HS-27A (cell line): ENCODE data around the gene RRAD.
A peak's percentile ranks its signal among the peaks of the same experiment; 100 is the strongest.
"Not testable (repeated sequence)": the region's sequence is repeated elsewhere in the genome, so short reads cannot be mapped to it uniquely, and the experiment has no call there.

ENCODE experiments used
- DNase-seq: peaks from one replicate; pipeline ENCODE4 v3.0.0-alpha.2; 2012; ENCODE audit warnings: low read depth, missing footprints

RRAD gene

DNA sequence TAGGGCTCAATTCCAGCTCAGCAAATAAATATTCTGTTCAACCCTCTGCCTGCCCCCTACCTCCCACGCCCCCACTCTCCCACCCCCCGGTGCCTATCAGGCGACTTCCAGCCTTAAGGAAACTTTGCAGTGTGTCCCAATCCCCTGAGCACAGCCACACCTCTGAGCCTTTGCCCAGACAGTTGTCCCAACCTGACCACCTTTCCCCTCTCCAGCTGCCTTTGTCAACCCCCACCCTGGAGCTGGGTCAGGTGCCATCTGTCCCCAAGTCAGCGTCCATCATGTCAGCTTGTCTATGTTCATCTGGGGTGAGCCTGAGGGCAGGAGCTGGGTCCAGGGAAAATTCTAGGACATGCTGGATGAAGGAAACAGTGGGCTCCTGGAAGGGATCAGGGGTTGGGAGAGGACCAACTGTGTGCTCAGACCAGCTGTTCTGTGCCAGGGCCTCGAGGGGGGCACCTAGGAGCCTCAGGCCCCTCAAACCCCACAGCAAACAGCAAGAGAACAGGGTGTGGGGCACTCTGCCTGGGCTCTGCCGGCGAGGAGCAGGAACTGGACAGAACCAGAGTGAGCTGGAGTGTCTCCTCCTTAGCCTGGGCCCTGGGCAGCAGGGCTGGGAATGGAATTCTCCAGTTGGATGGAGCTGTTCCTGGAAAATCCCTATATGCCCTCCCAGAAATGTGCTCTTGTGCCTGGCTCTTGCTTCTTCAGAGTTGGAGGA, 24.5 kb downstream of the RRAD start:
- no peak for DNase-seq

DNA sequence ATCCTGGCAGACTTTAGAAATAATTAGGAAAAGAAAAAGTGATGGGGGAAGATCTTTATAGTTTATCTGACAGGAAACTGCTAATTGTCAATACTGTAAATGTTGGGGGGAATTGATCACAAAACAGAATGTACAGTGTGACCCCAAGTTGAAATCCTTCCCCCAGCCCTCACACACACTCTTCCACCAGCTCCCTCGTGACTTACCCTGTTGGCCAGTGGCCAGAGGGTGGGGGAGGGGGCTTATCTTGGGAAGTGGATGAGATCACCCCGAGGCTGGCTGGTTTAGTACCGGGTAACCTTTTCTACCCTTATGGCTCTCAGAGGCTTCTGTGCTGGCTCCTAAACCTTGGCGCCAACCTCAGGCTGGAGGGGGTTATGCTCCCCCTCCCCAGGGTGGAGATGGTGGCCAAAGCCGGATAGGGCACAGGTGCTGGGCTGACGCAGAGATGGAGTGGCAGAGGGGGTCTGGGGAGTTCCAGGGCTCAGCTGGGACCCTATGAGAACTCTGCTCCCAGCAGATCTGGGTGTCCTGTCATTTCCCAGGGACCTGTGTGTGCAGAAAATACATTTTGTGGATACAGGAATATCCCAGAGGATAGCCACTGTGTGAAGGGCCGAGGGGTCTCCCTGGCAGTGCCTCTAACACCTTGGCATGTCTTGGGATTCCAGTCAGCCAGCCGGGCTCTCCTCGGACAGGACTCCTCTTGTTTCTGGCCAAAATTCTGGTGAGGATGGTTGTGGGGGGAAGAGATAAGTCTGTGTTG, 25.2 kb downstream of the RRAD start:
- peak; percentile 66 for DNase-seq

DNA sequence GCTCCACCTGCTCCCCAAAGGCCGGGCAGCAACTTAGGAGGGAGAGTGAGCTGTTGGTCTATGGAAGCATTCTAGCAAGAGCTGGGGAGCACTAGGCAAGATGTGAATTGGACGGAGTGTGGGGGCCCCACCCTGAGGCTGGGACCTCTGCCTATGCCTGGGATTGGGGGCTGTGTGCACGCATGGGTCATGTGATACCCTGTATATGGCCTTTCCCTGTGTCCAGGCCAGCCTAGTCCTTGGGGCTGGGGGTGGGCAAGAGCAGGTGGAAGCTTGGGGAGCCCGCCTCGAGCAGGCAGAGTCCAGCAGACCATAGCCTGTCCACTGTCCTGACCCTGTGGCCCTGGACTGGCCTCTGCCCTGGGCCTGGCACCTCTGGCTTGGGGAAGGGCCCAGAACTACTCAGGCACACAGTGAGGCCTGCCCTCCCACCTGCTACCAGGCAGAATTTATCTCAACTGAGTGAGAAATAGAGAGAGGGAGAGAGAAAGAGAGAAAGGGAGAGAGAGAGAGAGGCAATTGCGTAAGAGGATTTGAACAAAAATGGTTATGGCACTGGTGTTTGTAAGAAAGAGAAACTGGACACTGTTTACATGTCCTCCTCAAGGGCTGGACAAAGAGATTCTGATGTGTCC, 25.9 kb downstream of the RRAD start:
- no peak for DNase-seq

DNA sequence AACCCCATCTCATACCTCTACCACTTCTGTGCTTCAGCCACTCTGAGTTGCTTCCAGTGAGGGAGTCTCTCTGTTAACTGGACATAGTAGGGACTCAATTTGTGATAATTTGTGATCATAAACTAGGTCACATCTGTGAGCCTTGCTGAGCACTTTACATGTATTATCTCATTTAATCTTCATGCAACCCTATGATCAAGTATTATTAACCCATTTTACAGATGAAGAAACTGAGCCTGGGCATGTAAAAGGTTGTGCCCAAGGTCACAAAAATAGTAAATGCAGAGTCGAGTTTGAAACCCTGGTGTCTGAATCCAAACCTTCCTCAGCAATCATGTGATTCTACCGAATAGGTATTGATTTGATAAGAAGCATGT, 26.4 kb downstream of the RRAD start:
- DNase-seq, result no peak

DNA sequence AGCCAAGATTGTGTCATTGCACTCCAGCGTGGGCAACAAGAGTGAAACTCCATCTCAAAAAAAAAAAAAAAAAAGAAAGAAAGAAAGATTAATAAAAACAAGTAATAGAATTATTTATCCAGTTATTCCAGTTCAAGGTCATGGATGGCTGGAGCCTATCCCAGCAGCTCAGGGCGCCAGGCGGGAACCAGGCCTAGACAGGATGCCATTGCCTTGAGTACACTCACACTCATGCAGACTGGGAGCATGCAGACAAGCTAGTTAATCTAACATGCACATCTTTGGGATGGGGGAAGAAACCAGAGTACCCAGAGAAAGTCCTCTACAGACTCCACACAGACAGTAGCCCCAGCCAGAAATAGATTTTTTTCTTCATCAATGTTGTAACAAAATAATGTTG, 27.1 kb downstream of the RRAD start:
- no peak for DNase-seq

DNA sequence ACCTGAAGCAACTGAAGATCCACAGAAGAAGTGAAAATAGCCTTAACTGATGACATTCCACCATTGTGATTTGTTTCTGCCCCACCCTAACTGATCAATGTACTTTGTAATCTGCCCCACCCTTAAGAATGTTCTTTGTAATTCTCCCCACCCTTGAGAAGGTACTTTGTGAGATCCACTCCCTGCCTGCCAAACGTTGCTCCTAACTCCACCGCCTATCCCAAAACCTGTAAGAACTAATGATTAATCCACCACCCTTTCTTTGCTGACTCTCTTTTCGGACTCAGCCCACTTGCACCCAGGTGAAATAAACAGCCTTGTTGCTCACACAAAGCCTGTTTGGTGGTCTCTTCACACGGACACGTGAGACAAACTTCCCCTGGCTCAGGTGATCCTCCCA, 28.7 kb downstream of the RRAD start:
- DNase-seq, result not testable (repeated sequence)

DNA sequence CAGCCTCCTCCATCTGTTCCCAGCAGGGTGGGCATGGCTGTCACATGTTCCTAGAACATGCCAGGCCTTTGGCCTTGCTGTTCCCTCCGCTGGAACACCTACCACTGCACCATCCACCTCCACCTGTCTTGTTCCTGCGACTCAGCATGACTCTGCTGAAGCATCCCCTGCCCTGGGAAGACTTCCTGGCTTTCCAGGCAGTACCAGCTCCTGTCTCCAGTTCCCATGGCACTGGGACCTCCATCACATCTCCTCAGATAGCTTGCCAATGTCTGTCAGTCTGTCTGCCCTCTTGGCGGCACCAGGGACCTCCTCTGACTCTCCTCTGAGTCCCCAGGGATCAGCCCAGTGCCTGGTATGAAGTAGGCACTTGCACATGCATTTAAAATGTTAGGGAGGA, 29.3 kb downstream of the RRAD start:
- DNase-seq, result no peak

DNA sequence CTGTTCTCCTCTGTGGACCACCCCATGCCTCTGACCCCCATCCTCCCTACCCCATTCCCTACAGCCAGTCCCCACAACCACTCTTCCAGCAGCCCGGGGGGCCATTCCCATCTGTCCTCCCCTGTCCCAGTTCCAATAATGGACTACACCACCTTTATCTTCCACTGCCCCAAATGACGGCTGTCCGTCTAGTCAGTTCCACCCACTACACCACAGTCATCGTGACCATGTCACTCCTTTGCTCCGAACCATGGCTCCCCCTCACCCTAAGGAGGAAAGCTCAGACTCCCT, 29.7 kb downstream of the RRAD start:
- DNase-seq, result no peak

DNA sequence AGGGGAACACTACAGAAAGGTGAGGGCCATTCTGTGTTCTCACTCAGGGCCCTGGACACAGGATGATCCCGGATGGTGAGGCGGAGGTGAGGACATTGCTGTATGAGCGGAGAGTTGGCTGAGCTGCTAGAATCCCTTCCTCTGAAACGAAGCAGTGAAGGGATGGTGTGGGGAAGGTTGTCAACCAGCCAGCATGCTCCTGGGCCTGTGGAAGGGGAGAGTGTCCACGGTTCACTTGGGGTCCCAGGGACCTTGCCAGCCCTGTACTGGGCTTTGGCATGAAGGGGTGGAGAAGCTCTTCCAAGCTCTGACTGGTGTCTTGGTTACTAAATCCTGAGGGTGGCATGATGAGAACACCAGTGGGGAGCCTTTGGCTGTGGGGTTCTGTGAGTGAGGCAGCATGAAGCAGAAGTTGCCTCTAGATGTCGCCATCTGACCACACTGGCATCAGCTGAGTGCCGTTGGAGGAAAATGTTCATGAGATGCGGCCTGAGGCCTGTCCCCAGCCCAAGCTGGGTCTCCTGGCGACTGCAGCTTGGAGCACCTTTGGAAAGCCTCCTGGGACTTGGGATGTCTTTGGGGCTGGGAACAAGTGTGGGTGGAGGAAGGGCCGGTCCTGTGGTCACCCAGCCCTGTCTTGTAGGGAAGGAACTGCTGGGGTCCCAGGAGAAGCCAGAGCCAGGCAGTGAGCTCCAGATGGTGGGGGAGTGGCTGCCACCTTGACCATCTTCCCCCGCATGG, 30.2 kb downstream of the RRAD start:
- peak; percentile 56 for DNase-seq

DNA sequence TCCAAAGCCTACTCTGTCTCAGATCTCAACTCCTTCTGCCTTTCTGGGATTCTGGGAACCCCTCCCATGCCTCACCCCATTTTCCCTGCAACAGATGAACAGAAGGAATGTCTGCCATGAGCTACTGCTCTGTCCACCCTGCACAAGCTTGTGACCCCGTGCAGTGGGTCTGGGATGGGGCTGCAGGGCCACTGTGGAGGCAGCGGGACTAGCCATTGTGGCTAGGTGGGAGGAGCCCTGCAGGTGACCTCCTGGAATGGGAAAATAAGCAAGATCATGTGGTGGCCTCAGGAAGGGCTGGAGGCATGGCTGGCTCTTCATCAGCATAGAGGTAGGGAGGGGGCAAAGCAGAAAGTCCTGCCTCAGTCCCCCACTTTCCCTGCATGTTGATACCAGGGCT, 31.3 kb downstream of the RRAD start:
- DNase-seq, result no peak

DNA sequence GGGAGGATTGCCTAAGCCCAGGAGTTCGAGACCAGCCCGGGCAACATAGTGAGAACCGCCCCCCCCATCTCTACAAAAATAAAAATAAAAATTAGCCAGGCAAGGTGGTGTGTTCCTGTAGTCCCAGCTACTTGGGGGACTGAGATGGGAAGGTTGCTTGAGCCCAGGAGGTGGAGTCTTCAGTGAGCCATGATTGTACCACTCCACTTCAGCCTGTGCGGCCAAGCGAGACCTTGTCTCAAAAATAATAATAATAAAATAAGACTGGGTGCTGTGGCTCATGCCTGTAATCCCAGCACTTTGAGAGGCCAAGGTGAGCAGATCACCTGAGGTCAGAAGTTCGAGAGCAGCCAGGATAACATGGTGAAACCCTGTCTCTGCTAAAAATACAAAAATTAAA, 33.5 kb downstream of the RRAD start:
- DNase-seq, result no peak

DNA sequence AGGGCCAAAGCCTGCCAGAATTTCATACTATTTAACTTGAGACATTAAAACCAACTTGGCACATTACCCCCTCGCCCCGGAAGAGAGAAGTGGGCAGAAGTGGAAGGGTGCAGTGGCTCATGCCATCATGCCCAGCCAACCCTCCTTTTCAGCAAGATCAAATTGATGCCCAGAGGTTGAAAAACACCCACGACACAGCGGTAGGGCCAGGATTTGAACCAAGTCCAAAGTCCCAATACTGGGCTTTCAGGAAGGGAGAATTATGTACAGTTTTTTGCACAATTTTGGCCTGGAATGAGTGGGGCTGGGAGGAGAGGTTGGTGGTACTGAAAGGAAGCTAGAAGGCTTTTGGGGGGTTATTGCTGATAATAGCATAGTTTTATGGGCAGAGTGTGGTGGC, 34.0 kb downstream of the RRAD start:
- no peak for DNase-seq

DNA sequence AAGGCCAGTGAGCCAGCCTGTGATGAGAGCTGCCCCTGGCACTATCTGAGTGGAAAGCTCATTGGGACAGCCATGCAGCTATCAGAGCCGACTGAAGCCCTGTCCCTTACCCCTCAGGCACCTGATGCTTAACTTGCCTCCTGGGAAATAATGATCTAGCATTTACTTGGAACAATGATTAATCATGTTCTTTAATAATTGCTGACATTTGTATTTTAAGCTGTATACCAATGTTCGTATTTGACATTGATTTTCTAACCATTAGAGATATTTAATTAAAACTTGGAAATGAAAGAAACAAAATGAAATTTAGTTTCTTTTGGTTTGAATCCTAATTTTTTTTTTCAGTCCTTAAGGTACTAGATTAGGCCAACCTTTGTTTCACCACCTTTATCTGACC, 34.5 kb downstream of the RRAD start:
- no peak for DNase-seq

DNA sequence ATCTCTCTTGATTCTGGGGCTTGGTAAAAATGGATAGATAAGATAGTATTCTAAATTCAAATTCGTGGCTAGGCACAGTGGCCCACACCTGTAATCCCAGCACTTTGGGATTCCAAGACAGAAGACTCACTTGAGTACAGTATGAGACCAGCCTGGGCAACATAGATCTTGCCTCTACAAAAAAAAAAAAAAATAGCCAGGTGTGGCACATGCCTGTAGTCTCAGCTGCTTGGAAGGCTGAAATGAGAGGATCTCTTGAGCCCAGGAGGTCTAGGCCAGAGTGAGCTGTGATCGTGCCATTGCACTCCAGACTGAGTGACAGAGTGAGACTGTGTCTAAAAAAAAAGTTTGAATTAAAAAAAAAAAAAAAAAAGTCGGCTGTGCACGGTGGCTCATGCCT, 35.7 kb downstream of the RRAD start:
- DNase-seq, result no peak

DNA sequence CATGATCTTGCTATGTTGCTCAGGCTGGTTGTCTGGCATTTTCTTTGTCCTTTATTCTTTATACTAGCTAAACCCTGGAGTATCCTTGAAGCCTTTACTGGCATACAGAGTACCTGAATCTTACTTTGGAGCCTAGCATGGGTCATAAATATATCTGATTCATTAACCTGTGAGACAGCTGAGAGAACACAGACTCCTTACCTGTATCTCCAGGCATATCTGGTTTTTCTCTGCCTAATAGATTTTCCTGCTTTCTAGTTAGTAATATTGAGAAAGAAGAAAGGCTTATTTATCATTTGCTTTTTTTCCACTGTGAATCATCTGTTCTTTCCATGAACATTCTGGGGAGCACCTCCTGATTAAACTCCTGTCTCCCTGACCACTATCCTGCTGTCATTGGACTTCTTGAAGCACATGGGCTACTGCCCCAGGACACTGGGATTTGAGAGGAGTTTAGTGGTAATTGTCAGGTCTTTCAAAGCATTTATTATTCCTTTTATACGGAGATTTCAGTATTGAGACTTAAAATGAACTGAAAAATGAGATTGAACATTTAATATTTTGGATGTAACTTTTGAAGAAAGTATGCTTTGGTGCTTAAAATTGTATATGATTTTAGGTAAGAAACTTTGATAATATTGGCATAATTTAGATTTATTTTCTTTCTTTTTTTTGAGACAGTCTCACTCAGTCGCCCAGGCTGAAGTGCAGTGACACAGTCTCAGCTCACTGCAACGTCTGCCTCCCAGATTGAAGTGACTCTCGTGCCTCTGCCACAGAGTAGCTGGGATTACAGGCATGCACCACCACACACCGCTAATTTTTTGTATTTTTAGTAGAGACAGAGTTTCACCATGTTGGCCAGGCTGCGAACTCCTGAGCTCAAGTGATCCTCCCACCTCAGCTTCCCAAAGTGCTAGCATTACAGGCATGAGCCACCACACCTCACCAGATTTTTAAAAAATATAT, 36.4 kb downstream of the RRAD start:
- no peak for DNase-seq

DNA sequence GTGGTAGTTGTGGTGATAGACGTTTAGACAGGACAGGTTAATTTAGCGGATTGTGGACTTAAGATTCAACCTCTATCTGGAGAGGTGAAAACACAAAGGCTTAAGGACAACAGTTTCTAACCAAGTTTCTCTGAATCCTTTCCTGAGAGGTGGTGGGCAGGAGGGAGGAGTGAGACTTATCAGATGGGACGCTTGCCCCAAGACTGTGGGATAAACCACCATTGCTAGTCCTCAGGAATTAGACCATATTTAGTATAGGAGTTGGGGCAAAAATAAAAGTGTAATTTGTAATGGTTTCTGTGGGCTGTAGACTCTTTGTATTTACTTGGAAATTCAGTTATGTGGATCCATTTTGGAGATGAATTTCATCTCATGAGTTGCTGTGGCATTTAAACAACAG, 38.4 kb downstream of the RRAD start:
- no peak for DNase-seq

DNA sequence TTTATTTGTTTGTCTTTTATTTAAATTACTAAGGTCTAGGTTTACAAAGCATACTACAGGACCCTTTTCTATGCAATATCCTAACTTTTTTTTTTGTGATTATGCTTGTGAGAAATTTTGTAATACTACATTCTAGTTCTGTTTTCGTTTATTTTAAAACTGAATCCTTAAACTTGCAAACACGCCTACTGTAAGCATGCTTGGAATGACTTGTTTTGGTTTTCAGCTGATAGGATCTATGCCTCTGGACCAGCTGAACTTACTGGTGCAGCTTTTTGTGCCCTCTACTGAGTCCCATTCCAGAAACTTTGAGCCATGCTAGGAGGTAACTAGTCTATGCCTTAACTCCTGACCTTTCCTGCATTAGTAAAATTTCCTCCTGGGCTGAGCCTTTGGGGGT, 39.0 kb downstream of the RRAD start:
- DNase-seq, result no peak

DNA sequence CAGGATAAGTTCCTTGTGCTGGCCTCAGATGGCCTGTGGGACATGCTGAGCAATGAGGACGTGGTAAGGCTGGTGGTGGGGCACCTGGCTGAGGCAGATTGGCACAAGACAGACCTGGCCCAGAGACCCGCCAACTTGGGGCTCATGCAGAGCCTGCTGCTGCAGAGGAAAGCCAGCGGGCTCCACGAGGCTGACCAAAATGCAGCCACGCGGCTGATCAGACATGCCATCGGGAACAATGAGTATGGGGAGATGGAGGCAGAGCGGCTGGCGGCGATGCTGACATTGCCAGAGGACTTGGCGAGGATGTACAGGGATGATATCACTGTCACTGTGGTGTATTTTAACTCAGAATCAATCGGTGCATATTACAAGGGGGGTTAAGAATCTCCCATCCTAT, 39.8 kb downstream of the RRAD start:
- no peak for DNase-seq

DNA sequence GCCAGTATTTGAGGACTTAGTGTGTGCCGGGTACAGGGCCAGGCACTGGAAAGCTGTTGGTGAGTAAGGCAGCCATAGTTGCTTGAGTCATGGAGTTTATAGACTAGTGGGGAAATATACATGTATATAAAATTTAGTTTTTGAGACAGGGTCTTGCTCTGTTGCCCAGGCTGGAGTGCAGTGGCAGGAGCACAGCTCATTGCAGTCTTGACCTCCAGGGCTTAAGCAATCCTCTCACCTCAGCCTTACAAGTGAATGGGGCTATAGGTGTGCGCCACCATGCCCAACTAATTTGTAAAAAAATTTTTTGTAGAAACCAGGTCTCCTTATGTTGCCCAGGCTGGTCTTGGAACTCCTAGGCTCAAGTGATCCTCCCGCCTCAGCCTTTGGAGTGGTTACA, 42.6 kb downstream of the RRAD start:
- DNase-seq, result no peak

DNA sequence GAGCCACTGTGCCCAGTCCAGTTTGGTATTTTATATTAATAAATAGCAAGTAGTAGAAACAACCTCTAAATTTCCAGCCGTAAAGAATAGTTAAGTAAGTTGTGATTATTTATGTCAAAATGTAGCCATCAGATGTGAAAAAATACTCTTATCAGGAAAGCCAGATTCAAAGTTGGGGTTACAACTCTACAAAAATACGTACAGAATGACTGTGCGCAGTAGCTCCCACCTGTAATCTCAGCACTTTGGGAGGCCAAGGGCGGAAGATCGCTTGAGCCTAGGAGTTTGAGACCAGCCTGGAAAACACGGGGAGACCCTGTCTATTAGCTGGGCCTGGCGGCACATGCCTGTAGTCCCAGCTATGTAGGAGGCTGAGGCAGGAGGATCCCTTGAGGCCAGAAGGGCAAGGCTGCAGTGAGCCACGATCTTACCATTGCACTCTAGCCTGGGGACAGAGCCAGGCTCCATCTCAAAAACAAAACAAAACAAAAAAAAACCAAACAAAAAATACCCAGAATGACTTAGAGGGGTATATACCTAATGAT, 43.3 kb downstream of the RRAD start:
- no peak for DNase-seq

DNA sequence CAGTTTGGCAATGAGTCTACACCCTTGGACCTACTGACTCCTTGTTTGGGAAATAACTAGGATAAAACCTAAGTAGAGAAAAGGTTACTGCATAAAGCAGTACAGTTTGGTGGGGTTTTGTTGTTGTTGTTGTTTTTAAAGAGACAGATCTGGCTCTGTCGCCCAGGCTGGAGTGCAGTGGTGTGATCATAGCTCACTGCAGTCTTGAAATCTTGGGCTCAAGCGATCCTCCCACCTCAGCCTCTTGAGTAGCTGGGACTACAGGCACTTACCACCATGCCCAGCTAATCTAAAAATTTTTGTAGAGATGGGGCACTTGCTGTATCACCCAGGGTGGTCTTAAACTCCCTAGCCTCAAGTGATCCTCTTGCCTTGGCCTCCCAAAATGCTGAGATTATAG, 43.8 kb downstream of the RRAD start:
- DNase-seq, result no peak

DNA sequence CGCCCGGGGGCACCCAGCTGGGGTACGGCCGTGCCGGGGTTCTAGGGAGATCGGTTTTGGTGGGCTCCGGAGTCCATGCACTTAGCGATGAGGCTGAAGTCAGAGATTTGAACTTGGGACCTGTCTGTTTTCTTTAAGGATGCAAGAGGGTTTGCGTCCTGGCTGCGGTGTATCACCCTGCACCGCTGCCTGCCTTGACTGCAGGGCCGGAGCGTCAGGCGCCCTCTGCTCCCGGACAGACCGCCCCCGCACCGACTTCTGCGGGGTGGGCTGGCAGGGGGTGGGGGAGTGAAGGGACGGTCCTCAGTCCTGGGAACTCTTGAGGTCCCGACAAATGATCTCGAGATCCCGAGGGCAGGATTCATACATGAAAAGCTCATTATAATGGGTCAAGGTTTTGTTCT, 44.3 kb downstream of the RRAD start:
- no peak for DNase-seq
